Right cardiac atrium (tissue), 5 donors: Measurements from ENCODE around the gene SHROOM3. TPM values are rescaled to one million over a fixed set of nuclear protein-coding genes. Genes with fewer than 3 reads are reported as not detected.

Experiments
- ATAC-seq, 2 donors: fragments of 200-7000 bp; cut with Tn5 transposase; one replicate each; pipeline versions ENCODE4 v1.8.0 to v1.9.1; 2020; ENCODE audit warnings: moderate library complexity in 2 of 2, mild to moderate bottlenecking in 1 of 2
- DNase-seq, 3 donors: peaks; one replicate each; pipeline ENCODE4 v3.0.0-alpha.2; 2020
- H3K27ac ChIP-seq: one replicate; pipeline ENCODE4 v1.5.1; 2013; ENCODE audit warnings: mild to moderate bottlenecking, low read length, control low read depth, moderate library complexity
- H3K27me3 ChIP-seq: one replicate; pipeline ENCODE4 v1.6.1; 2013; ENCODE audit not compliant: control insufficient read depth, insufficient read depth
- H3K4me1 ChIP-seq: one replicate; pipeline ENCODE4 v1.6.1; 2013; ENCODE audit warnings: low read length; ENCODE audit not compliant: control insufficient read depth, insufficient read depth
- H3K4me3 ChIP-seq: one replicate; pipeline ENCODE4 v1.5.1; 2013; ENCODE audit warnings: low read length, control low read depth
- H3K9me3 ChIP-seq: one replicate; pipeline ENCODE4 v1.6.1; 2013; ENCODE audit warnings: low read length; ENCODE audit not compliant: control insufficient read depth
- WGBS: extraction: QIAGEN DNeasy Blood & Tissue Kit; methylation state at CpG from one replicate; pipeline ENCODE4 v1.1.7; 2013; 5-methylcytosine and 5-hydroxymethylcytosine counted together
- intact Hi-C, 4 donors: fragments of 100-400 bp; cut with DNase I; formaldehyde crosslinking; loops; one replicate each; pipeline versions ENCODE4 v1.11.0 to v1.14.0; 2022 to 2023
- polyA plus RNA-seq: library from polyadenylated mRNA; stranded (reverse); fragments of 200-250 nt; gene quantifications from one replicate; pipeline ENCODE4 v1.2.3, GENCODE V29; 2013
- total RNA-seq, 4 donors: library from RNA; stranded (reverse); fragmentation: NEBNext Ultra II Directional; extraction: Animal tissue kit (Norgen Biotek cat#: 25700); gene quantifications; one replicate each; pipeline ENCODE4 v1.2.1, GENCODE V29; 2021
- donor health status: healthy with polysubstance abuse.
- donor health status: DM: no; HTN: yes; CAD: no.
- donor health status: DM: no; HTN: no; CAD: no.
- donor health status: DM: no; HTN: yes; CAD: no; lungs with severe emphysema.
- donor health status: DM: yes; HTN: yes; CAD: no.

The SHROOM3 gene
- total and polyA plus RNA-seq, 5 donors: 4.6 to 11.8 (median 10.9) TPM

GRCh38 chr4:76518241-76518640 is 83.2 kb downstream of the SHROOM3 start:
- no peaks in the 10 kb centered on the region for H3K4me1 ChIP-seq
- ATAC-seq: no peak
- intact Hi-C loops: loop anchor here (10.0 kb wide), 4 partner anchors 237 to 687 kb away; no protein-coding TSS in a partner anchor
- H3K27me3 ChIP-seq: no peaks in the 10 kb centered on the region
- WGBS: 49% methylated on average over 1 of the region's 1 CpG
- H3K9me3 ChIP-seq: no peaks in the 10 kb centered on the region
- DNase-seq: no peak
- H3K27ac ChIP-seq: no peak overlapping the region
- no peak overlapping the region for H3K4me3 ChIP-seq

DNA sequence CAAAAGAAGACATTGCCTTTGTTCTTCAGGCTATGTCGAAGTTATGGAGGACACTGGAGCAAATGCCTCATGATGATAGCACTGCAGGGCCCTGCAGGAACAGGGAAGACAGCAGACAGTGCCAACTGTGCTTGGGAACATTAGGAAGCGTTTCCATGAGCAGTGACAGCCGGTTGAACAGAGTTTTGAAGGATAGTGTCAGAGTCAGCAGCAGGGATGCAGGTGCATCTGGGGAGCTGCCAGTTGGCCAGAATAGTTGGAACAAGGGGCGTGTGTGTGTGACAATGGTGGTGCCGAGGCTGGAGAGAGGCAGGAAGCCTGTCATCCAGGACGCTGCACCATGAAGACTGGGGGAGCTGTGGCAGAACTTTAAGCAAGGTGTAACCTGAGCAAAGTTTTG is 88.6 kb downstream of the SHROOM3 start:
- Histone ChIP-seq H3K27me3 (no peaks in the 10 kb centered on the region), H3K4me1 (peaks cover 4% of the 10 kb centered on the region), H3K9me3 (no peaks in the 10 kb centered on the region), H3K4me3 (no peak overlapping the region), H3K27ac (no peak overlapping the region)
- peak in 1 of 2 donors; percentile 43 for ATAC-seq
- 59% methylated on average over 6 of the region's 6 CpGs for WGBS
- DNase-seq: peak in 2 of 3 donors; percentile 47 to 54
- intact Hi-C loops: loop anchor here in 1 of 4 donors (10.0 kb wide), 1 partner anchor 681 kb away; no protein-coding TSS in a partner anchor

DNA sequence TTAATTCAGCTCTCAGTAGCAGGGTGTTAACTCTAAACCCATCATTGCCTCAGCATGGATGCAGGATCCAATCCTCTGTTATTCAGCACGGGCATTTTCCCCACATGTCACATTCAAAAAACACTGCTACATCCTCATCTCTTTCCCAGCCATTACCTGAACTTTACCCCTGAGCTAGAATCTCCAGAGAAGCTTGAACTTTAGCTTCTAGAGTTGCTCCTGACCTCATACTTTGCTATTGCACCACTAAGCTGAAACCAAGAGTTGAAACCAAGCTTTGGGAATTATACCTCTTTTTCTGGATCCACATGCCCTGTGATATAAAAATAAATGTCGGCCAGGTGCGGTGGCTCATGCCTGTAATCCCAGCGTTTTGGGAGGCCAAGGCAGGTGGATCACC is 90.7 kb downstream of the SHROOM3 start:
- Histone ChIP-seq H3K27me3 (no peaks in the 10 kb centered on the region), H3K27ac (peak overlapping the region; percentile 83), H3K9me3 (no peaks in the 10 kb centered on the region), H3K4me3 (no peak overlapping the region), H3K4me1 (peaks cover 4% of the 10 kb centered on the region)
- DNase-seq (no peak), ATAC-seq (no peak)
- intact Hi-C loops: loop anchor here in 1 of 4 donors (10.0 kb wide), 1 partner anchor 679 kb away; no protein-coding TSS in a partner anchor
- 86% methylated on average over 4 of the region's 4 CpGs for WGBS

GRCh38 chr4:76526585-76526990 is 91.6 kb downstream of the SHROOM3 start:
- Histone ChIP-seq H3K27me3 (no peaks in the 10 kb centered on the region), H3K4me3 (no peak overlapping the region), H3K27ac (peak overlapping the region; percentile 83), H3K4me1 (peaks cover 4% of the 10 kb centered on the region), H3K9me3 (no peaks in the 10 kb centered on the region)
- intact Hi-C loops: loop anchor here in 1 of 4 donors (10.0 kb wide), 1 partner anchor 678 kb away; no protein-coding TSS in a partner anchor
- WGBS: 28% methylated on average over 2 of the region's 2 CpGs
- ATAC-seq (peak; percentile 88 to 93), DNase-seq (no peak)

- intact Hi-C loops: loop anchor here in 1 of 4 donors (10.0 kb wide), 1 partner anchor 677 kb away; no protein-coding TSS in a partner anchor
- WGBS: 78% methylated on average over 5 of the region's 5 CpGs
- H3K27ac ChIP-seq: no peak overlapping the region
- H3K4me1 ChIP-seq: peaks cover 4% of the 10 kb centered on the region
- no peak overlapping the region for H3K4me3 ChIP-seq
- DNase-seq (no peak), ATAC-seq (no peak)
- no peaks in the 10 kb centered on the region for H3K27me3 ChIP-seq
- no peaks in the 10 kb centered on the region for H3K9me3 ChIP-seq
These were observed 92.6 kb downstream of the SHROOM3 start for GRCh38 chr4:76527666-76528065.

- peaks cover 3% of the 10 kb centered on the region for H3K4me1 ChIP-seq
- intact Hi-C loops: no loop called here
- 57% methylated on average over 2 of the region's 2 CpGs for WGBS
These were observed 96.6 kb downstream of the SHROOM3 start for GRCh38 chr4:76531597-76531996.

DNA sequence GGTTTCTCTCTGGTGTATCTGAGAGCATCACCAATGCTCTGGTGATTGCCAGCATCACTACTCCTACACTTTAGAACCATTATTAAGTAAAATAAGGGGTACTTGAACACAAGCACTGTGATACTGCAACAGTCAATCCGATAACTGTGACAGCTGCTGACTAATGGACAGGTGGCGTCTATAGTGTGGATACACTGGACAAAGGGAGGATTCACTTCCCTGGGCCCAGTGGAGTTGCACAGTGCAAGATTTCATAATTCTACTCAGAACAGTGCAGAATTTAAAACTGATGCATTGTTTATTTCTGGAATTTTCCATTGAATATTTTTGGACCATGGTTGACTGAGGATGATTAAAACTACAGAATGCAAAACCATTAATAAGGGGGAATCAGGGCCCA is 97.8 kb downstream of the SHROOM3 start:
- WGBS: 66% methylated on average over 2 of the region's 2 CpGs

More at GRCh38 chr4:76531597-76531996, 96.6 kb downstream of the SHROOM3 start:
- no peaks in the 10 kb centered on the region for H3K9me3 ChIP-seq
- no peak overlapping the region for H3K27ac ChIP-seq
- H3K27me3 ChIP-seq: no peaks in the 10 kb centered on the region
- ATAC-seq (no peak), DNase-seq (no peak)
- H3K4me3 ChIP-seq: no peak overlapping the region

DNA sequence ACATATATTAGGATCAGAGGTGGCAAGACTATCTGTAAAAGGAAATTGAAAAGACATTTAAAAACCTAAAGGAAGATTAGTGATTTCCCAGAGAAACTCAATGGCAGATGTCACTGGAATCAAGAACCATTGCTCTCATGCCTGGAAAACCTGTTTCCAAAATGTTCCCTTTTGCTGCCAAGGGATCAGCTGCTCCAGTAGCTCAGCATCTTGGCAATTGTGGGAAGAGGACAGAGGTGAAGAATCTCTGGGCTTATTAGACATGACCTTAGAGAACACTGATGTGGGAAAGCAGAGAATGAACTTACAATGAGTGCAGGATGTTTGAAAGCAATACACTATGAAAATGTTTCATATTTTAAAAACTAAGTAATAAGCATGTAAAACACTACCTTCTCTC is 98.3 kb downstream of the SHROOM3 start:
- no peak for DNase-seq
- intact Hi-C loops: no loop called here
- no peaks in the 10 kb centered on the region for H3K4me1 ChIP-seq
- H3K27me3 ChIP-seq: no peaks in the 10 kb centered on the region
- H3K4me3 ChIP-seq: no peak overlapping the region
- ATAC-seq: no peak
- H3K27ac ChIP-seq: no peak overlapping the region
- no peaks in the 10 kb centered on the region for H3K9me3 ChIP-seq

More for the DNA sequence above, 97.8 kb downstream of the SHROOM3 start:
- no peaks in the 10 kb centered on the region for H3K27me3 ChIP-seq
- DNase-seq (no peak), ATAC-seq (no peak)
- H3K27ac ChIP-seq: no peak overlapping the region
- H3K4me3 ChIP-seq: no peak overlapping the region
- no peaks in the 10 kb centered on the region for H3K9me3 ChIP-seq
- H3K4me1 ChIP-seq: no peaks in the 10 kb centered on the region
- intact Hi-C loops: no loop called here

DNA sequence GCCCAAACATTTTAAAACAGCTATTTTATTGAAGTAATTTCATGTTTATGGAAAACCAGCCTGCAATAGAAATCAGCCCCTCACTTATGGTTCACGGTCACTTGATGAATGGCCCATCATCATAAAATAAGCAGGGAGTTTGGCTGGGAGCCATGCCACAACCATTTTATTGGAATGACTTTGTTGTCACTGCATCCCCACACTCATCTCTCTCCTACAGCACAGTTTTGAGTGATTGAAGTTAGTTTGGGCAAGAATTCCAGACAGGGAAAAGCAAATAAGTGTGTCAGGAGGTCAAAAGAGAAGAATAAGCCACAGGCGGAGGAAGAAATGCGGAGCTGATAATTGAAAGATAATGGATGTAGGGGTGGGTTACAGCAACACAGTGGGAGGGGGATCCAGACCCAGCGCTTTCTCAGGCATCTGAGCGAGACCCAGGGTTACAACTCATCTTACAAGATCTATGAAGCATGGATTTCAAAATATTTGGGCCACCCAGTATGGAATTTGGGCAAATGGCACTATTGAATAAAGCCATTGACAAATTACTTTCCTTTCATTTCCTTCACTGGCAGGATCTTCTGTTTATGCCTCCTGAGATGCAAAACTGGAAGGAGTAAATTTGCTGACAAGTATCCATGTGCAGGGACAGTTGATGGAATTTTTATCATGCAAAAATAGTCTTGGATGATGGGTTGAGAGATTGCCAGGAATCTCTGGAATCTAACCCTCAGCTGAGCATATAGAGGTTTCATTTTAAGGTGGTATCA is 100.8 kb downstream of the SHROOM3 start:
- H3K4me1 ChIP-seq: peaks cover 6% of the 10 kb centered on the region
- intact Hi-C loops: no loop called here
- no peaks in the 10 kb centered on the region for H3K9me3 ChIP-seq
- DNase-seq: no peak
- WGBS: 72% methylated on average over 5 of the region's 5 CpGs
- no peak for ATAC-seq
- H3K27ac ChIP-seq: no peak overlapping the region
- H3K27me3 ChIP-seq: no peaks in the 10 kb centered on the region
- H3K4me3 ChIP-seq: no peak overlapping the region

DNA sequence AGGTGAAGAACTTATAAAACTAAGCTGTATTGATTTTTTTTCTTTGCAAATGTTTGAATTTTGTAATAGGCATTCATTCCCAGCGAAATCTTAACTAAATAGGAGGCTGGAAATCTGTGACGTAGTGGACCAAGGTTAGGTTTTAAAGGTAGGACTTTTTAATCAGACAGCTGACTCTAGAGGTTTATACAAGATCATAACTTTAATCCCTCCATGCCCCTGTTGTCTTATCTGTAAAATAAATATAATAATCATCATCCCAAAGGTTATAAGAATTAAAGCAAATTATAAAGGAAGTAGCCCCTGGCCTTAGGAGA is 101.3 kb downstream of the SHROOM3 start:
- no peak overlapping the region for H3K27ac ChIP-seq
- peaks cover 6% of the 10 kb centered on the region for H3K4me1 ChIP-seq
- no peaks in the 10 kb centered on the region for H3K9me3 ChIP-seq
- H3K27me3 ChIP-seq: no peaks in the 10 kb centered on the region
- no peak for DNase-seq
- H3K4me3 ChIP-seq: no peak overlapping the region
- intact Hi-C loops: no loop called here
- ATAC-seq: no peak
- 81% methylated on average over 2 of the region's 2 CpGs for WGBS

- ATAC-seq (no peak), DNase-seq (no peak)
- intact Hi-C loops: no loop called here
- peaks cover 6% of the 10 kb centered on the region for H3K4me1 ChIP-seq
- H3K27me3 ChIP-seq: no peaks in the 10 kb centered on the region
- no peak overlapping the region for H3K27ac ChIP-seq
- no peaks in the 10 kb centered on the region for H3K9me3 ChIP-seq
- no peak overlapping the region for H3K4me3 ChIP-seq
These were observed 103.3 kb downstream of the SHROOM3 start for GRCh38 chr4:76538296-76538695.
